Activated CD4-positive, alpha-beta T cell treated with anti-CD3 and anti-CD28 coated beads, Interleukin-2, amount 10 ng/mL, durations not matched to agents 7 days and 5 days (primary cell): ENCODE data around the gene POLDIP3. TPM values are rescaled to one million over a fixed set of nuclear protein-coding genes. Genes with fewer than 3 reads are reported as not detected.
A peak's percentile ranks its signal among the peaks of the same experiment; 100 is the strongest.
"Not testable (repeated sequence)": the region's sequence is repeated elsewhere in the genome, so short reads cannot be mapped to it uniquely, and the experiment has no call there.

ENCODE experiments used
- CTCF ChIA-PET: fragments of 350-600 bp; sonication (Branson Sonifier 250); formaldehyde crosslinking; loops from one replicate; lab custom pipeline; 2021; ENCODE audit warnings: antibody characterized with exemption; lab: Charles Lee
- POLR2A ChIA-PET: fragments of 350-600 bp; sonication (Branson Sonifier 250); formaldehyde crosslinking; loops from one replicate; lab custom pipeline; 2021; ENCODE audit warnings: antibody characterized with exemption; lab: Charles Lee
- DNase-seq: peaks from one replicate; pipeline ENCODE4 v3.0.0-alpha.2; 2020
- H3K27ac Mint-ChIP-seq: one replicate; pipeline ENCODE4 v1.8.0; 2021; ENCODE audit warnings: mild to moderate bottlenecking, moderate library complexity, mixed read lengths
- H3K27me3 Mint-ChIP-seq: one replicate; pipeline ENCODE4 v1.8.0; 2021; ENCODE audit warnings: mixed read lengths
- H3K36me3 Mint-ChIP-seq: one replicate; pipeline ENCODE4 v1.8.0; 2021; ENCODE audit warnings: low read depth, mixed read lengths
- H3K4me1 Mint-ChIP-seq: one replicate; pipeline ENCODE4 v1.8.0; 2021; ENCODE audit warnings: mixed read lengths
- H3K4me3 Mint-ChIP-seq: one replicate; pipeline ENCODE4 v1.8.0; 2021; ENCODE audit warnings: mild to moderate bottlenecking, moderate library complexity, mixed read lengths
- H3K9me3 Mint-ChIP-seq: one replicate; pipeline ENCODE4 v1.8.0; 2021; ENCODE audit warnings: mixed read lengths
- total RNA-seq, 2 experiments: library from RNA; stranded (reverse); gene quantifications; one replicate each; pipeline ENCODE4 v1.2.3, GENCODE V29; 2021

Gene POLDIP3
- total RNA-seq, 2 experiments from 2014 or later, result 83.4 to 97.7 TPM

DNA sequence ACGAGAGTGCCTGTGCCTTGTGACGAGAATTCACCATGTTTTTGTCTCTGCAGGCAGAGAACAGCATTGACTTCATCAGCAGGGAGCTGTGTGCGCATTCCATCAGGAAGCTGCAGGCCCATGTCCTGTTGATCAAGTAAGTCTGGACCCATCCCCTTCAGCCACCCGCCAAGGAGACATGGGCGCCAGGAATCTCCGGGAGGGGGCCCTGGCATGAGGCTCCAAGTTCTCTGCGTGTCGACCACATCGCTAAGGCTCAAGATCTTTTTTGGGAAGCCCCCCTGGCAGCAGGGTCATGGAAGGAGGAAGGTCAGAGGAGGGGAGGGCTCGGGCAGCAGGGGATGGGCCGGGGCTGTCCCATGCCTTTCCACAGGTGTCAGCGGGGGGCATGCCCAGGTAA lies 43.6 kb downstream of the POLDIP3 start:
- H3K4me3 Mint-ChIP-seq, POLR2A ChIA-PET, H3K9me3 Mint-ChIP-seq, H3K27me3 Mint-ChIP-seq, H3K4me1 Mint-ChIP-seq, CTCF ChIA-PET, H3K36me3 Mint-ChIP-seq, H3K27ac Mint-ChIP-seq, DNase-seq: not testable (repeated sequence)

DNA sequence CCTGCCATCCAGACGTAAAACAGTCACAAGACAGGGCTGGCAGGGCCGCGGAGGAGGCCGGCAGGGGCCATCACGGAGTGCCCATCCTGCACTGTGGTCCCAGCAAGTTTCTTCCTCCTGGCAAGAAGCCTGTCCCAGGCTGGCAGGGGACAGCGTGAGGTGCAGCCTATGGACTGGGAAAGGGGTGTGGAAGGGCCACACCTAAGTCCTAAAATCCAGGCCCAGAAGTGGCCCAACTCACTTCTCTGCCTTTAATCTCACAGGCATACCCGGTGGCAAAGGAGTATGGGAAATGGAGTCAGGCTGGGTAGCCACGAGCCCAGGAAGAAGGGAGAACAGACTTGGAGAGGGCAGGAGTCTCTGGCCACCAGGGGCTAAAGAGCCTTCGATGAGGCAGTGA lies 44.1 kb downstream of the POLDIP3 start:
- H3K9me3 Mint-ChIP-seq, H3K36me3 Mint-ChIP-seq, DNase-seq, POLR2A ChIA-PET, H3K27ac Mint-ChIP-seq, H3K4me1 Mint-ChIP-seq, H3K27me3 Mint-ChIP-seq, H3K4me3 Mint-ChIP-seq, CTCF ChIA-PET: not testable (repeated sequence)

DNA sequence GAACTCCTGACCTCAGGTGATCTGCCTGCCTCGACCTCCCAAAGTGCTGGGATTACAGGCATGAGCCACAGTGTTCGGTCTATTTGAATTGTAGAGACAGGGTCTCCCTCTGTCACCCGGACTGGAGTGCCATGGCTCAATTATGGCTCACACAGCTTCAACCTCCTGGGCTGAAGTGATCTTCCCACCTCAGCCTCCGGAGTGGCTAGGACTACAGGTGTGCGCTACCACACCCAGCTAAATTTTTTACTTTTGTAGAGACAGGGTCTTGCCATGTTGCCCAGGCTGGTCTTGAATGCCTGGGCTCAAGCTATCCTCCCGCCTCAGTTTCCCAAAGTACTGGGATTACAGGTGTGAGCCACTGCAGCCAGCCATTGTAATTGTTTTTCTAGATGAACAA lies 46.7 kb downstream of the POLDIP3 start:
- POLR2A ChIA-PET, result interaction anchor here (0.7 kb wide), 1 partner anchor 48 kb away, joined by 4 read pairs; no protein-coding TSS in a partner anchor

GRCh38 chr22:42565956-42566355 lies 48.7 kb downstream of the POLDIP3 start:
- H3K27me3 Mint-ChIP-seq, result no peaks in the 10 kb centered on the region
- H3K9me3 Mint-ChIP-seq, result no peaks in the 10 kb centered on the region
- POLR2A ChIA-PET, result interaction anchor here (0.5 kb wide), 1 partner anchor 393 kb away, joined by 3 read pairs; no protein-coding TSS in a partner anchor
- H3K4me1 Mint-ChIP-seq, result no peaks in the 10 kb centered on the region
- peaks cover 3% of the 10 kb centered on the region for H3K36me3 Mint-ChIP-seq
- no peak for DNase-seq
- no peak overlapping the region for H3K27ac Mint-ChIP-seq
- no peak overlapping the region for H3K4me3 Mint-ChIP-seq
- CTCF ChIA-PET, result interaction anchor here (0.6 to 1.2 kb wide), 2 partner anchors 16 to 25 kb away, joined by 3 read pairs; no protein-coding TSS in a partner anchor

More for the DNA sequence above, 46.7 kb downstream of the POLDIP3 start:
- not testable (repeated sequence) for DNase-seq, H3K27me3 Mint-ChIP-seq, H3K4me1 Mint-ChIP-seq, H3K9me3 Mint-ChIP-seq, H3K27ac Mint-ChIP-seq, H3K4me3 Mint-ChIP-seq, H3K36me3 Mint-ChIP-seq
- CTCF ChIA-PET, result interaction anchor here (0.7 kb wide), 1 partner anchor 28 kb away, joined by 3 read pairs; no protein-coding TSS in a partner anchor

DNA sequence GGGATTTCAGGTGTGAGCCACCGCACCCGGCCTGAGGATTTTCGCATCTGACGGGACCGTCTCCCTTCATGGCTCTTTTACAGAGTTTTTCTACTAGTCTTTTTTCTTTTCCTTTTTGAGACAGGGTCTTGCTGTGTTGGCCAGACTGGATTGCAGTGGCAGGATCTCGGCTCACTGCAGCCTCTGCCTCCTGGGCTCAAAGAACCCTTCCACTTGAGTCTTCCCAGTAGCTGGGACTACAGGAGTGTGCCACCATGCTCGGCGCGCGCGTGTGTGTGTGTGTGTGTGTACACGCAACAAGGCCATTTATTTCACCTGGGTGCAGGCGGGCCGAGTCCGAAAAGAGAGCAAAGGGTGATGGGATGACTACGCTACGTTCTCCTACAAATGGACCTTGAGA lies 50.0 kb downstream of the POLDIP3 start:
- H3K27ac Mint-ChIP-seq, result no peak overlapping the region
- peaks cover 3% of the 10 kb centered on the region for H3K36me3 Mint-ChIP-seq
- POLR2A ChIA-PET, result no interaction called here
- no peak overlapping the region for H3K4me3 Mint-ChIP-seq
- H3K4me1 Mint-ChIP-seq, result no peaks in the 10 kb centered on the region
- DNase-seq, result no peak
- CTCF ChIA-PET, result no interaction called here
- H3K9me3 Mint-ChIP-seq, result no peaks in the 10 kb centered on the region
- no peaks in the 10 kb centered on the region for H3K27me3 Mint-ChIP-seq

DNA sequence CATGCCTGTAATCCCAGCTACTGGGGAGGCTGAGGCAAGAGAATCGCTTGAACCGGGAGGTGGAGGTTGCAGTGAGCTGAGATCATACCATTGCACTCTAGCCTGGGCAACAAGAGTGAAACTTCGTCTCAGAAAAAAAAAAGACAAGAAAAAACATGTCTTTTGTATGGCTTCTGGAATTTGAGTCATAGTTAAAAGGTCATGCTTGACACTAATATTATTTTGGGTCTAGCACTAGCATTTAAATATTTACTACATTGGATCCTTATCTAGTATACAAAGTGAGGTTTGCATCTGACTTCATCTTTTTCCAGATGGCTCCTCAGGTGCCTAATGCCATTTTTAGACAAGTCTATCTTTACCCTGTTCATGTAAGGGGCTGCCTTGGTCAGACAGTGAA lies 50.7 kb downstream of the POLDIP3 start:
- H3K4me1 Mint-ChIP-seq, H3K4me3 Mint-ChIP-seq, DNase-seq, H3K9me3 Mint-ChIP-seq, H3K27me3 Mint-ChIP-seq, CTCF ChIA-PET, H3K27ac Mint-ChIP-seq, POLR2A ChIA-PET, H3K36me3 Mint-ChIP-seq: not testable (repeated sequence)

DNA sequence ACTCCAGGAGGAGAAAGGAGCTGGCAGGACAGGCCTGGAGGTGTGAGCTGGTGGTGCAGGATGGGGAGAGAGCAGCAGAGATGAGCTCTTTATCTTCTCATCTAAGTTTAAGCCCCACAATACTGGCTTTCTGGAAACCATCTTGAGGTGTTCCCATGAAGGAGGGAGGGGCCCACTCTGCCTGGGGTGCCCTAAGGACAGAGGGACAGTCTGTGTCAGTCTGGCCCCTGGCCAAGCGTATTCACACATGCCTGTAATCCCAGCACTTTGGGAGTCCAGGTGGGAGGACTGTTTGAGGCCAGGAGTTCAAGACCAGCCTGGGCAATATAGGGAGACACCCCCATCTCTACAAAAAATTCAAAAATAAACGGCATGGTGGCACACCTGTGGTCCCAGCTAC lies 52.0 kb downstream of the POLDIP3 start:
- CTCF ChIA-PET, result interaction anchor here (0.6 kb wide), 1 partner anchor 68 kb away, joined by 5 read pairs; no protein-coding TSS in a partner anchor
- H3K4me1 Mint-ChIP-seq, result no peaks in the 10 kb centered on the region

GRCh38 chr22:42562279-42562678 lies 52.4 kb downstream of the POLDIP3 start:
- Mint-ChIP-seq H3K4me3 (no peak overlapping the region), H3K4me1 (no peaks in the 10 kb centered on the region), H3K27ac (no peak overlapping the region), H3K36me3 (peaks cover 3% of the 10 kb centered on the region), H3K27me3 (no peaks in the 10 kb centered on the region), H3K9me3 (no peaks in the 10 kb centered on the region)
- no peak for DNase-seq
- POLR2A ChIA-PET, result no interaction called here
- CTCF ChIA-PET, result interaction anchor here (0.6 kb wide), 1 partner anchor 68 kb away, joined by 5 read pairs; no protein-coding TSS in a partner anchor

More for the DNA sequence above, 52.0 kb downstream of the POLDIP3 start:
- POLR2A ChIA-PET, result no interaction called here
- H3K36me3 Mint-ChIP-seq, result peaks cover 3% of the 10 kb centered on the region
- no peak for DNase-seq
- H3K9me3 Mint-ChIP-seq, result no peaks in the 10 kb centered on the region
- H3K27ac Mint-ChIP-seq, result no peak overlapping the region
- no peaks in the 10 kb centered on the region for H3K27me3 Mint-ChIP-seq
- H3K4me3 Mint-ChIP-seq, result no peak overlapping the region

- DNase-seq, result no peak
- Mint-ChIP-seq H3K27me3 (no peaks in the 10 kb centered on the region), H3K36me3 (peaks cover 3% of the 10 kb centered on the region), H3K4me3 (no peak overlapping the region), H3K27ac (no peak overlapping the region), H3K9me3 (no peaks in the 10 kb centered on the region), H3K4me1 (no peaks in the 10 kb centered on the region)
- CTCF ChIA-PET, result no interaction called here
- POLR2A ChIA-PET, result no interaction called here
These were observed 52.8 kb downstream of the POLDIP3 start for GRCh38 chr22:42561856-42562255.

GRCh38 chr22:42560781-42561180 lies 53.9 kb downstream of the POLDIP3 start:
- no peaks in the 10 kb centered on the region for H3K4me1 Mint-ChIP-seq
- no peak overlapping the region for H3K4me3 Mint-ChIP-seq
- CTCF ChIA-PET, result interaction anchor here (1.4 to 1.5 kb wide), 3 partner anchors 9 to 25 kb away, joined by 3 to 5 read pairs (median 4); no protein-coding TSS in a partner anchor
- DNase-seq, result peak; percentile 33
- POLR2A ChIA-PET, result interaction anchor here (0.5 kb wide), 1 partner anchor 426 kb away, joined by 3 read pairs; no protein-coding TSS in a partner anchor
- H3K27ac Mint-ChIP-seq, result no peak overlapping the region
- H3K27me3 Mint-ChIP-seq, result no peaks in the 10 kb centered on the region
- H3K36me3 Mint-ChIP-seq, result peaks cover 3% of the 10 kb centered on the region
- no peaks in the 10 kb centered on the region for H3K9me3 Mint-ChIP-seq

- CTCF ChIA-PET, result interaction anchor here (1.4 to 1.5 kb wide), 3 partner anchors 8 to 25 kb away, joined by 3 to 5 read pairs (median 4); no protein-coding TSS in a partner anchor
- Mint-ChIP-seq H3K4me3 (no peak overlapping the region), H3K9me3 (no peaks in the 10 kb centered on the region), H3K4me1 (no peaks in the 10 kb centered on the region), H3K27ac (no peak overlapping the region), H3K36me3 (no peaks in the 10 kb centered on the region), H3K27me3 (no peaks in the 10 kb centered on the region)
- no peak for DNase-seq
- POLR2A ChIA-PET, result no interaction called here
These were observed 54.3 kb downstream of the POLDIP3 start for GRCh38 chr22:42560381-42560780.

DNA sequence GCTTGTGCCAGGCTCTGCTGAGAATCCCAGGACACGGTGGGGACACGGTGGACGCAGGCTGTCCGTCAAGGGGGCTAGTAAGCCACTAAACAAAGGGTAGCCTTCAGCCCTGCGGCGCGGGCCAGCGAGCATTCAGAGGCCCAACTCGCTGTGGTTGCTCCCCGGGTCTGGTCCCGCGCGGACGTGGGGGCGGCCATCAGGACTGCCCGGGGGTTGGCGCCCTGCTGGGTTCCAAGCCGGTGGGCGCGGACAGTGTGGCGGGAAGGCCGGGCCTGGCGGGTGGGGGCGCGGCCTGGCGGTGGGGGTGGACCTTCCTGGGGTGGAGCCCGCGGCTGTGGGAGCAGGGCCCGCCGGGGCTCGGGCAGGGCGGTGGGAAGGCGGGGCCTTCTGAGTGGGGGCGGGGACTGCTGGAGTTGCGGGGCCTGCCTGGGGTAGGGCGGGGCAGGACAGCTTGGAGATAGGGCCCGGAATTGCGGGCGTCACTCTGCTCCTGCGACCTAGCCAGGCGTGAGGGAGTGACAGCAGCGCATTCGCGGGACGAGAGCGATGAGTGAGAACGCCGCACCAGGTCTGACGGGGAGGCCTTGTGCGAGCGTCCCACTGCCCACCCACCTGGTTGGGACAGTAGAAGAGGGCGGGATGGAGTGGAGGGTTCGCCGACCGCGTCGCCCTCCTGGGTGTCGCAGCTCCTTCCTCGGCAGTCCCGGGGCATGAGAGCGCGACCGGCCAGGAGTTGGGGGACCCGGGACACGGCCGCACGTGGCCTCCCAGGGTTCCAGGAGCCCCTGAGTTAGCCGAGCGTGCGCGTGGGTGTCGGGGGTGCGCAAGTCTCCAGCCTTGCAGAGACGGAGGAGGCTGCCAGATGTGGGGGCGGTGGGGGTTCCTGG lies 61.0 kb downstream of the POLDIP3 start, which contains the start of gene SERHL2:
TSS of gene SERHL2 (plus strand) at position 482 of the 887 bp plus-strand sequence. CDS start at position 547, 65 bp downstream.
- H3K27ac Mint-ChIP-seq, result peak within 1 kb of the TSS; percentile 82
- H3K27me3 Mint-ChIP-seq, result no peaks in the 10 kb centered on the region
- ChIA-PET CTCF (interaction anchor here (1.2 kb wide), 1 partner anchor 16 kb away, joined by 3 read pairs; no protein-coding TSS in a partner anchor), POLR2A (no interaction called here)
- peaks cover 20% of the 10 kb centered on the region for H3K4me1 Mint-ChIP-seq
- H3K36me3 Mint-ChIP-seq, result no peaks in the 10 kb centered on the region
- no peaks in the 10 kb centered on the region for H3K9me3 Mint-ChIP-seq
- H3K4me3 Mint-ChIP-seq, result peak within 1 kb of the TSS; percentile 73
- peak; percentile 86 for DNase-seq

DNA sequence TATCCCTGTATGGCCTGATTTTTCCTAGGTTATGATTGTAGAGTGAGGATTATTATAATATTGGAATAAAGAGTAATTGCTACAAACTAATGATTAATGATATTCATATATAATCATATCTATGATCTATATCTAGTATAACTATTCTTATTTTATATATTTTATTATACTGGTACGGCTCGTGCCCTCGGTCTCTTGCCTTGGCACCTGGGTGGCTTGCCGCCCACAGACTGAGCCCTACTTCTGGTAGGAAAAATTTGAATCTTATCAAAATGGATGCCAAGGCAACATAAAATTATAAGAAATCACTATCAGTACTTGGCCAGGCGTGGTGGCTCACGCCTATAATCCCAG lies 62.4 kb downstream of the POLDIP3 start:
- CTCF ChIA-PET, result interaction anchor here (0.7 to 1.3 kb wide), 3 partner anchors 8 to 1910 kb away, joined by 3 read pairs; no protein-coding TSS in a partner anchor
- DNase-seq, POLR2A ChIA-PET, H3K27me3 Mint-ChIP-seq, H3K36me3 Mint-ChIP-seq, H3K9me3 Mint-ChIP-seq: not testable (repeated sequence)
- Mint-ChIP-seq H3K4me3 (peak overlapping the region; percentile 54), H3K4me1 (peaks cover 20% of the 10 kb centered on the region), H3K27ac (peak overlapping the region; percentile 77)
